ENCODE data around the gene SORCS2. TPM values are rescaled to one million over a fixed set of nuclear protein-coding genes. Genes with fewer than 3 reads are reported as not detected.

SORCS2 gene
- total RNA-seq, 1 donor from 2014 or later, result 5.2 TPM

DNA sequence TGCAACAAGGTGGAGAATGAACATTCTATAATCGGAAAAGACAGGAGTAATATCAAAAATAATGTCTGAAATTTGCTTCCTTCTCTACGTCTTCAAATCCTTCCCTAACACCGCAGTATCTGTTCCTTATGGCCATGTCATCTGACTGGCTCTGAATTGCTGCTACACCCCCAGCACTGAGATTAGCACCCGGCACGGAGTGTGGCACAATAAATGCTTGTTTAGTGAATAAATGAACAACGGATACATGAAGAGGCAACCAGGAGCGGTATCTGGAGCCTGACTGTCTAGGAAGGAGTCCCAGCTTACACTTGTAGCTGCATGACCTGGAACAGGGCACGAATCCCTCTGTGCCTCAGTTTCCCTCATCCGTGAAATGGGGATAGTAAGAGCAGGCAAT, 583.1 kb downstream of the SORCS2 start:
- H3K36me3 ChIP-seq, result no peaks in the 10 kb centered on the region
- H3F3A ChIP-seq (ENCODE audit: low read depth), result peaks cover 8% of the 10 kb centered on the region
- DNase-seq (ENCODE audit: low spot score), result no peak
- H3K27ac ChIP-seq, result no peak overlapping the region
- H3K27me3 ChIP-seq, result no peaks in the 10 kb centered on the region
- H3K4me2 ChIP-seq, result no peak overlapping the region
- TF ChIP-seq EZH2phosphoT487 (IDR thresholded peaks at IDR 0.05), result no peak
- TF ChIP-seq, protein P1, sequence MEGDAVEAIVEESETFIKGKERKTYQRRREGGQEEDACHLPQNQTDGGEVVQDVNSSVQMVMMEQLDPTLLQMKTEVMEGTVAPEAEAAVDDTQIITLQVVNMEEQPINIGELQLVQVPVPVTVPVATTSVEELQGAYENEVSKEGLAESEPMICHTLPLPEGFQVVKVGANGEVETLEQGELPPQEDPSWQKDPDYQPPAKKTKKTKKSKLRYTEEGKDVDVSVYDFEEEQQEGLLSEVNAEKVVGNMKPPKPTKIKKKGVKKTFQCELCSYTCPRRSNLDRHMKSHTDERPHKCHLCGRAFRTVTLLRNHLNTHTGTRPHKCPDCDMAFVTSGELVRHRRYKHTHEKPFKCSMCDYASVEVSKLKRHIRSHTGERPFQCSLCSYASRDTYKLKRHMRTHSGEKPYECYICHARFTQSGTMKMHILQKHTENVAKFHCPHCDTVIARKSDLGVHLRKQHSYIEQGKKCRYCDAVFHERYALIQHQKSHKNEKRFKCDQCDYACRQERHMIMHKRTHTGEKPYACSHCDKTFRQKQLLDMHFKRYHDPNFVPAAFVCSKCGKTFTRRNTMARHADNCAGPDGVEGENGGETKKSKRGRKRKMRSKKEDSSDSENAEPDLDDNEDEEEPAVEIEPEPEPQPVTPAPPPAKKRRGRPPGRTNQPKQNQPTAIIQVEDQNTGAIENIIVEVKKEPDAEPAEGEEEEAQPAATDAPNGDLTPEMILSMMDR (IDR thresholded peaks at IDR 0.05), result no peak
- no peak for TF ChIP-seq EZH2 (IDR thresholded peaks at IDR 0.05)
- no peak overlapping the region for H3K9ac ChIP-seq
- peaks cover 23% of the 10 kb centered on the region for H3K4me1 ChIP-seq
- H4K20me1 ChIP-seq (ENCODE audit: low read depth), result no peaks in the 10 kb centered on the region
- Mint-ChIP-seq H3K27me3 (ENCODE audit: insufficient read depth, low read depth) (peaks cover 2% of the 10 kb centered on the region), H3K4me3 (no peak overlapping the region), H3K4me1 (peaks cover 58% of the 10 kb centered on the region), H3K27ac (no peak overlapping the region), H3K36me3 (peaks cover 22% of the 10 kb centered on the region), H3K9me3 (no peaks in the 10 kb centered on the region)
- no peaks in the 10 kb centered on the region for H3K79me2 ChIP-seq (ENCODE audit: low read depth)
- no peak overlapping the region for H2AFZ ChIP-seq (replicated peaks)
- H3K4me3 ChIP-seq, result no peak overlapping the region
- no peaks in the 10 kb centered on the region for H3K9me3 ChIP-seq (ENCODE audit: low read depth)

DNA sequence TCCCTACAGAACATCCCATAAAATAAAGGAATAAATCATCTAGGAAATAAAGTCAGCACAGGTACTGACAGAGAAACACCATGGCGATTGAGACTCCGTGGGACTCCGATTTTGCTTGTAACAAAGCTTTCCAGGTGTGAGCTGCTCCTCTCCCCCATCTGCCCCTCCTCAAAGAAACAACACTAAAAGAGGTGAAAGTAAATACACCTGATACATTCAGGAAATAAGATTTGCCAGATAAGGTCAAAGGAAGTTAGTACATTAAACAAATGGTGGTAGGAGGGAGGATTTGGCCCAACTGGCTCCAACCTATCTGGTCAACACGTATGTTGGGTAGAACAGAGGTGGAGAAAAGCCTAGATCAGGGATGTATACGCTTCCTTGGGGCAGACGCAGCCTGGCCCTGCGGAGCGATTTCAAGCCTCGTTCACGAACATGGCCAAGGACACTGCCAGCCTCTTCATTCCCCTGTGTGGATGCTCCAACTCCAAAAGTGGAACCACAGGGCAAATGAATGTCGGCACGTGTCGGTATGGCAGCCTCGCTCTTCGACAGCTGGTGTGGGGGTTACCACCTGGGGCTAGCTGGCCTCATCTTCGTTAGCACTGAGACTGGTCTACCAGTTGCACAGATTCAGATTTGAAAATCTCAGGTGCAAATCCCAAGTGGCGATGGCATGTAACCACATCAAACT, 584.8 kb downstream of the SORCS2 start:
- Histone ChIP-seq H3K4me1 (peaks cover 23% of the 10 kb centered on the region), H3K9me3 (ENCODE audit: low read depth) (no peaks in the 10 kb centered on the region), H3K9ac (no peak overlapping the region), H3K79me2 (ENCODE audit: low read depth) (no peaks in the 10 kb centered on the region), H3K36me3 (no peaks in the 10 kb centered on the region), H3F3A (ENCODE audit: low read depth) (peaks cover 8% of the 10 kb centered on the region), H3K27ac (no peak overlapping the region), H3K4me2 (no peak overlapping the region), H4K20me1 (ENCODE audit: low read depth) (no peaks in the 10 kb centered on the region), H3K4me3 (no peak overlapping the region), H3K27me3 (no peaks in the 10 kb centered on the region), H2AFZ (replicated peaks) (no peak overlapping the region)
- peaks cover 2% of the 10 kb centered on the region for H3K27me3 Mint-ChIP-seq (ENCODE audit: insufficient read depth, low read depth)
- H3K9me3 Mint-ChIP-seq, result no peaks in the 10 kb centered on the region
- peaks cover 66% of the 10 kb centered on the region for H3K4me1 Mint-ChIP-seq
- no peak for TF ChIP-seq EZH2 (IDR thresholded peaks at IDR 0.05)
- TF ChIP-seq EZH2phosphoT487 (IDR thresholded peaks at IDR 0.05), result no peak
- TF ChIP-seq, protein P1 (IDR thresholded peaks at IDR 0.05), result no peak
- no peak for DNase-seq (ENCODE audit: low spot score)
- no peak overlapping the region for H3K27ac Mint-ChIP-seq
- H3K36me3 Mint-ChIP-seq, result peaks cover 16% of the 10 kb centered on the region
- no peak overlapping the region for H3K4me3 Mint-ChIP-seq

DNA sequence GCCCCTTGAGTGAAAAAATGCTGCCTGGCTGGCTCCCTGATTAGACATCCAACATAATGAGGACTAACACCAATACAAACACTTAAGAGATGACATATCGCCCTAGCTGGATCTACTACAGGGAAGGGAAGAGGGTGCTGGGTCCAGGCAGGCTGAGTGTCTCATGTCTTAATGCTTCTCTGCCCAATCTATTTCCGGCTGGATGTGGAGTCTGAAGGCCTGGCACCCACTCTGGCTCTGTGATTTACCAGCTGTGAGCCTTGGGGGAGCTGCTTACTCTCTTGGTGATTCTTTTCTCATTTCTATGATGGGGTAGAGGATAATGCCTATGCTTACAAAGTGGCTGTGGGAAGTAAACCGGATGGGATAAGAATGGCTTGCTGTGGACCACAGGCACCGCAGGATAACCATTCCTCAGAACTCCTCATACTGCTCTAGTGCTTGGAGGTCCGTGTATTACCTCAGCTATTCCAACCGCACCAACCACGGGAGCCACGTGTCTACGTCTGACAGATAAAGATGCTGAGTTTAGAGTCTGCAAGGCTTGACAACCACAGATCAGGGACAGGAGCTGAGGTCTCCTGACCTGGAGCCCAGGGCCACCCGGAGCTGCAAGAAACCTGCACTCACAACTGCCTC, 585.7 kb downstream of the SORCS2 start:
- no peaks in the 10 kb centered on the region for H3K27me3 ChIP-seq
- H3K4me1 ChIP-seq, result peaks cover 23% of the 10 kb centered on the region
- H3K27ac ChIP-seq, result no peak overlapping the region
- H3K36me3 ChIP-seq, result no peaks in the 10 kb centered on the region
- no peaks in the 10 kb centered on the region for H3K9me3 ChIP-seq (ENCODE audit: low read depth)
- H3K4me3 ChIP-seq, result no peak overlapping the region
- H3K4me2 ChIP-seq, result no peak overlapping the region
- no peak overlapping the region for H2AFZ ChIP-seq (replicated peaks)
- Mint-ChIP-seq H3K27ac (no peak overlapping the region), H3K9me3 (no peaks in the 10 kb centered on the region), H3K27me3 (ENCODE audit: insufficient read depth, low read depth) (peaks cover 6% of the 10 kb centered on the region), H3K36me3 (peaks cover 17% of the 10 kb centered on the region), H3K4me1 (peaks cover 70% of the 10 kb centered on the region), H3K4me3 (no peak overlapping the region)
- peaks cover 8% of the 10 kb centered on the region for H3F3A ChIP-seq (ENCODE audit: low read depth)
- TF ChIP-seq EZH2 (IDR thresholded peaks at IDR 0.05), result no peak
- no peak for TF ChIP-seq EZH2phosphoT487 (IDR thresholded peaks at IDR 0.05)
- TF ChIP-seq, protein P1 (IDR thresholded peaks at IDR 0.05), result no peak
- no peak overlapping the region for H3K9ac ChIP-seq
- no peaks in the 10 kb centered on the region for H3K79me2 ChIP-seq (ENCODE audit: low read depth)
- no peak for DNase-seq (ENCODE audit: low spot score)
- H4K20me1 ChIP-seq (ENCODE audit: low read depth), result no peaks in the 10 kb centered on the region

Data from neural progenitor cell (in vitro differentiated cells).